Left lobe of liver (tissue), 2 donors: ENCODE measurements around the gene PPP3CA. TPM values are rescaled to one million over a fixed set of nuclear protein-coding genes. Genes with fewer than 3 reads are reported as not detected.
"Not testable (repeated sequence)": the region's sequence is repeated elsewhere in the genome, so short reads cannot be mapped to it uniquely, and the experiment has no call there.

Experiments
- ATAC-seq: fragments of 200-7000 bp; cut with Tn5 transposase; one replicate; pipeline ENCODE4 v1.9.1; 2020; ENCODE audit warnings: mild to moderate bottlenecking, moderate library complexity
- DNase-seq: peaks from one replicate; pipeline ENCODE4 v3.0.0-alpha.2; 2020; ENCODE audit warnings: low spot score
- total RNA-seq: library from RNA; stranded (reverse); gene quantifications from one replicate; pipeline ENCODE4 v1.2.1, GENCODE V29; 2021
- donor health status: DM: no; HTN: no; CAD: no; lungs with moderate emphysema.
- donor health status: DM: no; HTN: yes; CAD: no.

The PPP3CA gene
- total RNA-seq, 1 donor from 2014 or later, result 11.1 TPM

DNA sequence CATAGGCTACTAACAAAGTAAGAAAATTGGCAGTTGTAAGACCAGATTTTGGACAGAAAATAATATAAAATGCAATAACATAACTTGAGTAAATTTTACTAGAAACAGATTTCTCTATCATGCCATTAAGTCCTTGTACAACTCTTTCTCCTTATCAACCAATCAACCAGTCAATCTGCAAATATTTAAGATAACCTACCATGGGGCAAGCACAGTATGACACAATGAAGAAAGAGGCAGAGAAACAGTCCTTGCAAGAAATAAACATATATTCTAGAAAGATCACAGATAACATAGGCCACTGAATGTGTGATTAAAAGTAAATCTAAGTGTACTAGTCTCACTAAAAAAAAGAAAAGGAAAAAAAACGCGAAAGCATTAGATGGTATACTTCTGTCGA, 194.8 kb downstream of the PPP3CA start:
- DNase-seq (no peak), ATAC-seq (no peak)

DNA sequence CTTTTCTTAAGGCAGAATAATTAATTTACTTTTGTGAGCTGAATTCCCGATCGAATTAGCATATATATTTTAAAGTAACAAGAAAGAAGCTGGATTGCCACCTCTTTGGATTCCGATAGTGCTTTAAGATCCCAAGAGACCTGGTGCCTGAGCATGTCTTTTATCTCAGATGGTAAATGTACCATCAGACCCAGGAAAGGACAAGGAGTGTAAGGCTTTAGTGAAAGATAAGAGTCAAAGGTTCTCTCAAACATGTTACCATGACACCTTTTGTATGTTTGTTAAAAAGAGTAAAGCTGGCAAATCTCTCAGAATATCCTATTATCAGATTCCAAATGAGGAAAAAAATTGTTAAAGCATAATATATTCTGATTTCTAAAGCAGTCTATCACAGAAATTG, 198.8 kb downstream of the PPP3CA start:
- DNase-seq (no peak), ATAC-seq (no peak)

DNA sequence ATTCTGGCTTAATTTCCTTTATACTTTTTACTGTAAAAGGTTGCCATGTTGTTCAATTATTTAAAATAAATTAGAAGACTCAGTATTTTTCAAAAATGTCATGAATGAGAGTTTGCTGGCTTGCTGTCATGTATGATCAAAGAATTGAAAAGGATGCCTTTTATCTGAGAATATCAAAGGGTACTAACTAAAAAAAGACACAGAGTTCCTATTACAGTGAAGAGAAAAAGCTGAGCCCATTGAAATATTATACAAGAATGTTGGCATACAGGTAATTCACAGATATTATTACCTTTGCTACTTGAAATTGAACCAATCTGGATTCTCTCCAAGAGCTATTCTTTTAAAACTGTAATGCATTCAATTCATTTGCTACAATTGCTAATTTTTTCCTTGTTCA, 200.0 kb downstream of the PPP3CA start:
- ATAC-seq, result no peak
- no peak for DNase-seq

DNA sequence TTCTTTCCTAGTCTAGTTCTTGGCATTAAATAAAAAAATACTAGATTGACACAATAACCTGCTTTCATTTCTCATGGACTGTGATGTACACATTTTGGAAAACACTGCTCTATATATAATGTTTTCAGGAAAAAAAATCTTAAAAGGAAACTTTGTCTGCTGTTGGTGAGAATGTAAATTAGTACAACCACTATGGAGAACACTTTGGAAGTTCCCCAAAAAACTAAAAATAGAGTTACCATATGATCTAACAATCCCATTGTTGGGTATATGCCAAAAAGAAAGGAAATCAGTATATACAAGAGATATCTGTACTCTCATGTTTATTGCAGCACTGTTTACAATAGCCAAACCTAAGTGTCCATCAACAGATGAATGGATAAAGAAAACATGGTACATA, 202.3 kb downstream of the PPP3CA start:
- ATAC-seq (no peak), DNase-seq (no peak)

DNA sequence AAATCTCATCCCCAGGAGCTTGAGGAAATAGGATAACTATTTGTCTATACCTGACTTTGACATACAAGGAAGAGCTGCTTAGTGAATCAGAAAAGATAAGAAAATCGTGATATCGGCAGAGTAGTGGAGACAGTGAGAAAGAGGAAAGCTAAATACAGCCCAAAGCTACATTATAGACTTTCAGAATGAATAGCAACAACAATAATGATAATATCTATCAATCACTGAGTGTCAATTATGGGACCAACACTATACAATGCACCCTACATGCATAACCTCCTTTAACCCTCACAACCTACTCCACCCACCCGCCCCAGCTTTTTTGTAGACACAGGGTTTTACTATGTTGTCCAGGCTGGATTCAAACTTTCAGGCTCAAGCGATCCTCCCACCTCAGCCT, 205.1 kb downstream of the PPP3CA start:
- ATAC-seq (no peak), DNase-seq (no peak)

DNA sequence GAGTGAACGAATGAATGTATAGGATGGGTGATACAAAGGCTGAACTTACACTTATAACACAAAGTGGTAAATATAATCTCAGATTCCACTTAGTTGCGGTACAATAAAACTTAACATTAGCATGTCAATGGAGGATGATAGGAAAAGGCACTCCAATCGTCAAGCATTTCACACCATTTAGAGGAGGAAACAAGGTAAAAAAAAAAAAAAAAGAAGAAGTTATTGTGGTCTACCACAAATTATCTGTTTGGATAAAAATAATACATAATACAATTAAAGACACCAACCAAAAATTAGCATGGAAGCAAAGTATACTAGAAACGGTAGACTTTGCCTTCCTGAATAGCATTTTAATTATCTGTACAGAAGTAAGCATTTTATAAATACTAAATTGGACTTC, 205.5 kb downstream of the PPP3CA start:
- no peak for DNase-seq
- ATAC-seq, result no peak

DNA sequence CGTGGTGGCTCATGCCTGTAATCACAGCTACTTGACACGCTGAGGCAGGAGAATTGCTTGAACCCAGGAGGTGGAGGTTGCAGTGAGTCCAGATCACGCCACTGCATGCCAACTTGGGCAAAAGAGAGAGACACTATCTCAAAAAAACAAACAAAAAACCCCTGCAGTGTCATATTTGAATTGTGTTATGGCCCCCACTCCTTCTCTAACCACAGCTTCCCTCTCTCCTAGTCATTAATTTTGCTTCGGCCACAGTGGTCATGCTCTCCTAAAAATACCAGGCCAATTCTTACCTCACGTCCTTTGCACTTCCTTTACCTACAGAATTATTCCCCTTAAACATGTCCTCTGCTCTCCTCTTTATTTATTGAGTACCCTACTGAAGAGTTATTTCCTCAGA, 206.1 kb downstream of the PPP3CA start:
- ATAC-seq, result no peak
- DNase-seq, result no peak

DNA sequence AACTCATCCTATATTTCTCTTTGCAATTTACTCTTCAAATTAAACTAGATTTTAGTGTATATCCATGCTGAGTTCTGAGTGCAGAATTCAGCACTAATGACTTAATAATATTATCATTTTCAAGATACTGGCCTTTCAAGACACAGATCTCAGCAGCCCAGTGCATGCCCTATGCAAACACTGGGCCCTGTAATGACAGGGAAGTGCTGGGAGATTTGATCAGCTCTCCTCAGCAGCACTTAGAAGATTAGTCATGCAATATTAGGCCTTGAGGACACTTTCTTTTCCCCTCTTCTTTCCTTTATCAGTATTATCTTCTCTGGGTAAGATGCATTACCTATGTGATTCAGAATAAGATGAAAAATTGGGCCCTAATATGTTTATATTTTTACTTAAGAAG, 207.1 kb downstream of the PPP3CA start:
- DNase-seq (no peak), ATAC-seq (no peak)

DNA sequence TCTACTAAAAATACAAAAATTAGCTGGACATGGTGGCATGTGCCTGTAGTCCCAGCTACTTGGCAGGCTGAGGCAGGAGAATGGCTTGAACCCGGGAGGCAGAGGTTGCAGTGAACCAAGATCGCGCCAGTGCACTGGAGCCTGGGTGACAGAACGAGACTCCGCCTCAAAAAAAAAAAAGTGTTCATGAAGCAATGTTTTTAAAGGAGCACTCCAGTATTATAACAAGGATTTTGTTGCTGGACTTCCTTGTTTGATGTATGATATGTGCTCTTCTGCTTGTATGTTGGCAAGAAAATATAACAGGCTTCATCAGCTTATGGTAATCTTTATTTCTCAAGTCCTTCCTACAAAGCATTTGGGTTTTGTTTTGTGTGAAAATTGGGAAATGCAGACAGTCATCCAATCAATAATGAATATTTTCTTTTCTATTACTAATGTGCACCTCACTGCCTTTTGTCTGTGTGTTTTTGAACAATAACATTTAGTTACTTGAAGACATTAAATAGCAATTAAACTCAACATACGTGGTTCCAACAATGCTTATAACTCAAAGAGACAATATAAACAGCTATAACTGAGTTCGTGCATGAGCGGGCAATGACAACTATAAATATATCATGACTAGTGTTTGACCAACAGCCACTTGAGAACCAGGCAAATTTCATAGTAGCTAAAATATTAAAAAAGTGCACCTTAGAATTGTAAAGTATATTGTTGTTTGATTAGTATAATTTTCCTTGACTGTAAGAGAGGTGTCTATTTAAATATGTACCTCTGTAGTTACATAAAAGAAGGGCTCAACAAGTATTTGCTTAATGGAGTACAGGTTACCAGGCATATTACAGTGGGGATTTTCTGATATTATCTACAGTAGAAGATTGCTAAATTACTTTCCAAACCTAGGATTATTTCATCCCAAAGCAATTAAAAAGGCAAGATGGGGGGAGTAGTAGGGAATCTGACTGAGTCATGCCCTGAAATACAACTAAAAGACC, 210.7 kb downstream of the PPP3CA start:
- ATAC-seq (peak; percentile 72), DNase-seq (no peak)

DNA sequence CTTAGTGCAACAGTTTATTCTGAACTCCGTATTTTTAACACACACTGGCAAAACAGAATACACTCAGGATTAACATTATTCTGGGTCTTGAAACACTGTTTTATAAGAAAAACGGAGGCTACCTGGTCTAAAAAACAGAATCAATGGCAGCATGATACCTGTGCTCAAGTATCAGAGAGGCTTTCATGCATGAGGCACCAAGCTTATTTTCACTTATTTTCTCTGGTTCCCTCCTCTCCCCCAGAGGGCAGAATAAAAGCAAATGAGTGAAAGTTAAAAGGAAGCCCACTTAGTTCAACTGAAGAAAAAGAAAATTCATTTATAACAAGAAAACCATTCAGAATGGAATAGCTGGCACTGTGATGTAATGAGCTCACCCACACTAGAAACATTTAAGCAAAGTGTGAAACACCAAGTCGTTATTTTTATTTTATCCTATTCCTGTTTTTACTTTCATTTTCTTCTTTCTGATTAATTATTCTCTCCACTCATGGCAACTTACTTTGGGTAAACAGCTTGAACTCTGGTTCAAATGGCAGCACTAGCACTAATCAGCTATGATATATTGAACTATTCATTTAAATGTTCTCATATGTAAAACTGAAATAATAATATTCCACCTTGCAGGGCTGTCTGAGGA, 211.8 kb downstream of the PPP3CA start:
- no peak for DNase-seq
- peak; percentile 54 for ATAC-seq

DNA sequence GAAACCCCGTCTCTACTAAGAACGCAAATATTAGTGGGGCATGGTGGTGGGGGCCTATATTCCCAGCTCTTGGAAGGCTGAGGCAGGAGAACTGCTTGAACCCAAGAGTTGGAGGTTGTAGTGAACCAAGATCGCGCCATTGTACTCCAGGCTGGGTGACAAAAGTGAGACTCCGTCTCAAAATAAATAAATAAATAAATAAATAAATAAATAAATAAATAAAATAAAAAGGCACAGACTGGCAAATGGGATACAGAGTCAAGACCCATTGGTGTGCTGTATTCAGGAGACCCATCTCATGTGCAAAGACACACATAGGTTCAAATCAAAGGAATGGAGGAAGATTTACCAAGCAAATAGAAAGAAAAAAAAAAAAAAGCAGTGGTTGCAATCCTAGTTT, 216.3 kb downstream of the PPP3CA start:
- DNase-seq, ATAC-seq: not testable (repeated sequence)

DNA sequence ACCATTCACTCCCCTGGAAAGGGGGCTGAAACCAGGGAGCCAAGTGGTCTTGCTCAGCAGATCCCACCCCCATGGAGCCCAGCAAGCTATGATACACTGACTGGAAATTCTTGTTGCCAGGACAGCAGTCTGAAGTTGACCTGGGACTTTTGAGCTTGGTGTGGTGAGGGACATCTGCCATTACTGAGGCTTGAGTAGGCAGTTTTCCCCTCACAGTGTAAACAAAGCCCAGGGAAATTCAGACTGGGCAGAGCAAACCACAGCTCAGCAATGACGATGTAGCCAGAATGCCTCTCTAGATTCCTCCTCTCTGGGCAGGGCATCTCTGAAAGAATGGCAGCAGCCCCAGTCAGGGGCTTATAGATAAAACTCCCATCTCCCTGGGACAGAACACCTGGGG, 218.4 kb downstream of the PPP3CA start:
- ATAC-seq, DNase-seq: not testable (repeated sequence)

DNA sequence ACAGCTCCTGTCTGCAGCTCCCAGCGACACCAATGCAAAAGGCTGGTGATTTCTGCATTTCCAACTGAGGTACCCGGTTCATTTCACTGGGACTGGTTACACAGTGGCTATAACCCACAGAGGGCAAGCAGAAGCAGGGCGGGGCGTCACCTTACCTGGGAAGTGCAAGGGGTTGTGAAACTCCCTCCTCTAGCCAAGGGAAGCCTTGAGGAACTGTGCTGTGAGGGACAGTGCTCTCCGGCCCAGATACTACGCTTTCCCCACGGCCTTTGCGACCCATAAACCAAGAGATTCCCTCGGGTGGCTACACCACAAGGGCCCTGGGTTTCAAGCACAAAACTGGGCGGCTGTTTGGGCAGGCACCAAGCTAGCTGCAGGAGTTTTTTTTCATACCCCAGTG, 218.9 kb downstream of the PPP3CA start:
- no peak for DNase-seq
- ATAC-seq, result no peak

DNA sequence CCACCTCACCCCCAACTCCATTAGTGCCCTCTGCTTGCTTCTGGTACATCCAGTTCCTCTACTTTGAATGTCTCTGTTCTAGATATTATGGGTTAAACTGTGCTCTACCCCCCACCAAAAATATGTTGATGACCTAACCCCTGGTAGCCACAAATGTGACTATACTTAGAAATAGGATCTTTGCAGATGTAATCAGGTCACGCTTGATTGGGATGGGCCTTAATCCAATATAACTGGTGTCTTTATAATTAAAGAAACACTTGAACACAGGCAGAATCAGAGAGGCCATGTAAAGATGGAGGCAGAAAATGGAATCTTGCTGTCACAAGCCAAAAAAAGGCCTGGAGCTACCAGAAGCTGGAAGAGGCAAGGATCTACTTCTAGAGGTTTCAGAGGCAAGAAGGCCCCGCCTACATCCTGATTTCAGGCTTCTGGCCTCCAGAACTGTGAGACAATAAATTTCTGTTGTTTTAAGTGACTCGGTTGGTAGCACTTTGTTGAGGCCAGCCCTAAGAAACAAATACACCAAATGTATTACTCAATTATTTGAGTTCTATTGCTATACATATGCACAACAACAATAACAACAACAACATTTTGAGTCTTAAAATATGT, 220.0 kb downstream of the PPP3CA start:
- no peak for DNase-seq
- ATAC-seq, result no peak

DNA sequence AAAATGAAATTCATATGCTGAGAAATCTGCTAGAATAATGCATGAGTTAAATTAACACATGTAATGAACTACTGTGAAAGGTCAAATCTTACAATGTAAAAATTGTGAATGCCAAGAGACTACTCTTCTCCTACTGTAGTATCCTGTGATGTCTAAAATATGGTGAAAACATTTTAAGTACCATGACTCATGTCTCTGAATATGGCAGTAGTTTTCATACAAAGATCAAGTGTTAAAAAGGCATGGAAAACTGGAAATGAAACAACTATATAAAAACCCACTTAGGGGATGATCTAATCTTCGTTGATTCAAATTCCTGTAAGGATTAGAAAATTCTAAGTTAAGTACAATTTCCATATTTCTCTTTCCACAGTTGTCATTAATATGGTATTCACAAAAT, 221.3 kb downstream of the PPP3CA start:
- ATAC-seq (no peak), DNase-seq (no peak)

DNA sequence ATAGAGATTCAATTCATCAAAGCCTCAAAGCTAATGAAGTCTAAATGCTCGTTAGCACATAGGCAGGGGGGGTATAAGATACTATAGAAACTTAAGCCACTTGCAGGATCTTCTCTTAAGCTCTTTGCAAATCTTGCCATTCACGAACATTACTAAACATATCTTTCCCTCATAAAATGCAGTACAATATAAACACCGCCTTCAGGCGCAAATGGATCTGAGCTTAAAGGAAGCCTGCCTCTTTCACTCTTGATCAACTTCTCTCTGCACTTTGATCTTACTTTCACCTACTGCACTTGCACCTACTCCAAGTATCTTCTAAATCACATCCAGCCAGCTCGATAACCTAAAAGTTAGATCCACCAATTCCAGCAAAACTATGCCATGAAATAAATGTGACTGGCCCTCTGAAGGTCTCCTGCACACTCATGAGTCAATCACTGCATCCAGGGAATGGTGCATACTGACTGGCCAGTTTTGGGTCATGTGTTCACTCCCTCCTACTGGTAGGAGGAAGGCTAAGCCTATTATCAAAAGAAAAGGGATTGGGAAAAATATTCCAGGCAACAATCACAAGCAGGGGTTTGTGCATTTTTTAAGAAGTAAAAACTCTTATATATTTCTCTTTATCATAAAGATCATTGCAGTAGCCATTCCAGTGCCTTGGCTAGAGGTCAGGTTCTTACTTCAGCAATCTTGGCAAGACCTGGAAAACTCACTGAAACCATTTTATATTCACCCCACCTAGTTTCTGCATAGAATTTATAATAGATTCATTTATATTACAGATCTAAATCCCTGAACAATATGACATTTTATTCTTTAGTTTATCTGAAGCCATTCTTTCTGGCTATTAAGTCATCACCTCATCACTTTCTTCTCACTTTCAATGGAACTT, 222.0 kb downstream of the PPP3CA start:
- no peak for DNase-seq
- no peak for ATAC-seq

DNA sequence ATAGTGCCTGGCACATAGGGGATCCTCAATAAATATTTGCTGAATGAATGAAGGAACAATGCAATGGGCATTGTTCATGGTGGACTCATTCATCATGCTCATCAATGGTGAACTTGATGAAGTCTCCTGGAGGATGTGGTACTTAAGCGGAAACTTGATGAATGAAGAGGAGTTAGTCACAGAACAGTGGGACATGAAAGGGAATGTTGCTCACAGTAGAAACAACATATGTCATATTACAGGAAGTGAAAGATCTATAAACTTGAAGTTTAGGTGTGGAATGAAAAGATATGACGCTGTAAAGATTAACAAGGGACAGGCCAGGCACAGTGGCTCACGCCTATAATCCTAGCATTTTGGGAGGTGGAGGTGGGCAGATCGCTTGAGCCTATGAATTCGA, 224.1 kb downstream of the PPP3CA start:
- ATAC-seq, result no peak
- no peak for DNase-seq

DNA sequence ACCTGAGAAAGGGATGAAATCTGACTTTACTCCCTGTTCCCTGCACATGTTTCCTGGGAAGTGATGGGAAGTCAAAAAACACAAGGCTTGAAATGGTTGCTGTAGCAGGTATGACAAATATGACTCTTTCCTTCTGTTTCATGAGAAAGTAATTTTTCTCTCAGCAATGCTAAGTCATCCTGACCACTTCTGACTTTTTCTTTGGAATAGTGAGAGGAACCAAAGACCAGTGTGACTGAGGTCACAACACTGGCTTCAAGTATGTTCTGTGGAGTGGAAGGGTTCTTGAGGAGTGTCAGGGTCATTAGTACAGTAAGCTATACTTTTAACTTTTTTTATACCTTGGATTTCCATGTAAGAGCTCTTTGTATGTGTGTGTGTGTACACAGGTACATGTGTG, 225.3 kb downstream of the PPP3CA start:
- DNase-seq (no peak), ATAC-seq (no peak)

DNA sequence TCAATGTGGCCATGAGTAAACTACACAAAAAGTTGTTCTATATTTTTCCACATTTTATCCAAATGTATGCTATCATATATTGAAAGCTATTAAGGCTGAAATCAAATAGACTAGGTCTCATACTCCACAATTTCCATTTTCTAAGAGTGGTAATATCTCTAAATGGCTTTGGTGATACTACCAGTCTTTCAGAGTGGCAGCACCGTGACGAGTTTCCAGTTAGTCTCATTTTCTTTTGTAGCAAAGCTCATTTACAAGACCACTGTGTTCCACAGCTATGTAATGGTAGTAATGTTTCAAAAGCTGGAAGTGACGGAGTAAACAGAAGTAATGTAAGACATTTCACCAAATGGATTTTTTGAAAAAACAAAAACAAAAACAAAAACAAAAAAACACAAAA, 228.2 kb downstream of the PPP3CA start:
- ATAC-seq, result no peak

DNA sequence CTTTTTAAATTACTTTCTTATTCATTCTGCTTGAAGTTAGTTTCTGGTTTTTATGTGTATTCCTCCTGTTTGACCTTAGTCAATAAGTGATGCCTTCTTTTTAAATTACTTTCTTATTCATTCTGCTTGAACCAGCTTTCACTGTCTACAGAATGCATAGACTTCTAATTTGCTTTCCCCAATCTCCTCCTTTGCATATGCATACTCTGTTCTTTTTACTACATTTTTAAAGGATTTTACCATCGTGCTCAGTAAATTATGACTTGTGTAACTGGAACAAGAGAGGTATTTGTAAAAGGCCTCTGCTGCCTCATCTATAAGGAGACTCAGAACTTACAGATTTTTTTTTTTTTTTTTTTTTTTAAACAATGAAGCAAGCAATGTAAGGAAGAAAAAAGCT, 228.7 kb downstream of the PPP3CA start:
- DNase-seq, result no peak
- no peak for ATAC-seq

More for the DNA sequence above, 228.2 kb downstream of the PPP3CA start:
- no peak for DNase-seq

DNA sequence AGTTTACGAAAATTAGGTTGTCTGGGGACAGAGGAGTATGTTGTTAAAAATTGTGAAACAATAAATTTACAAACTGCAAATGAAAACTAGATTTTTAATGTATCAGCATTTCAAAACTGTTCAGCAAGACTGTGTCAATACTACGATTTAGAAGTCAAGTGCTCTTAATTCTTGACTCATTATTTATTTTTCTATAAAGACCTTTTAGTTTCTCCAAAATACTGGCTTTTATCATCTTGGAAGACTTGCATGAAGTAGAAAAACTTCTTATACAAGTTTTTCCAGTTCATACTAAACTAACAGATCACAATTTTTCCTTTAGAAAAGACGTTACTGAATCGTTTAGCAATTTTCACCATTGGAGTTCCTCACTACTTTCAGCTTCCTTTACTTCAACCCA, 231.4 kb downstream of the PPP3CA start:
- ATAC-seq (no peak), DNase-seq (no peak)
